Cardiac fibroblast (primary cell): ENCODE data around the gene MFAP5.

Source experiments
- DNase-seq, 2 donors: peaks; one replicate each; pipeline versions ENCODE4 v3.0.0 to v3.0.0-alpha.2; 2010; ENCODE audit warnings: low read depth in 2 of 2
- H3K4me3 ChIP-seq, 2 donors: replicated peaks in 1 of 2; 1 replicate in 1 of 2; 2 replicates in 1 of 2; pipeline ENCODE4 v1.5.1; 2011; ENCODE audit warnings: low read depth in 2 of 2, low read length in 2 of 2, mild to moderate bottlenecking in 2 of 2, moderate library complexity in 1 of 2
- TF ChIP-seq, protein P1 (sequence below): IDR thresholded peaks from one replicate; pipeline ENCODE4 v1.5.1; 2011; ENCODE audit warnings: low read depth, mild to moderate bottlenecking, low read length, inconsistent platforms

The MFAP5 gene

DNA sequence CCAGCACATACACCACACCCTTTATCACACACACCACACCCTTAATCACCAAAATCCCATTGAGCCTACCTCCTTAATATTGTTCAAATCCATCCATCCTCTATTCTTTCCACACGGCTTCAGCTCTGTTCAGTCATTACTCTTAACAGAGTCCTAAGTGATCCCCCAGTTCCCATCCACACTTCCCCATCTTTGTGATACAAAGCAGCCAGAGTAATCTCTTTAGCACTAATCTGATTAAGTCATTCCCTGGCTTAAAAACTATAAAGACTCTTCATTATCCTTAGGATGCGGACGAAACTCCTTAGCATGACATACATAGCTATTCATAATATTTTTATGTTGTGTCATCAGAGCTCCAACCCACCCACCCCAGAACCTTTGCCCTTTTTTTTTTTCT, 14.7 kb upstream of the MFAP5 start:
- no peak for DNase-seq
- H3K4me3 ChIP-seq: no peak overlapping the region
- TF ChIP-seq, protein P1, sequence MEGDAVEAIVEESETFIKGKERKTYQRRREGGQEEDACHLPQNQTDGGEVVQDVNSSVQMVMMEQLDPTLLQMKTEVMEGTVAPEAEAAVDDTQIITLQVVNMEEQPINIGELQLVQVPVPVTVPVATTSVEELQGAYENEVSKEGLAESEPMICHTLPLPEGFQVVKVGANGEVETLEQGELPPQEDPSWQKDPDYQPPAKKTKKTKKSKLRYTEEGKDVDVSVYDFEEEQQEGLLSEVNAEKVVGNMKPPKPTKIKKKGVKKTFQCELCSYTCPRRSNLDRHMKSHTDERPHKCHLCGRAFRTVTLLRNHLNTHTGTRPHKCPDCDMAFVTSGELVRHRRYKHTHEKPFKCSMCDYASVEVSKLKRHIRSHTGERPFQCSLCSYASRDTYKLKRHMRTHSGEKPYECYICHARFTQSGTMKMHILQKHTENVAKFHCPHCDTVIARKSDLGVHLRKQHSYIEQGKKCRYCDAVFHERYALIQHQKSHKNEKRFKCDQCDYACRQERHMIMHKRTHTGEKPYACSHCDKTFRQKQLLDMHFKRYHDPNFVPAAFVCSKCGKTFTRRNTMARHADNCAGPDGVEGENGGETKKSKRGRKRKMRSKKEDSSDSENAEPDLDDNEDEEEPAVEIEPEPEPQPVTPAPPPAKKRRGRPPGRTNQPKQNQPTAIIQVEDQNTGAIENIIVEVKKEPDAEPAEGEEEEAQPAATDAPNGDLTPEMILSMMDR: no peak

GRCh38 chr12:8676651-8677050, 14.0 kb upstream of the MFAP5 start:
- DNase-seq: no peak
- no peak overlapping the region for H3K4me3 ChIP-seq
- TF ChIP-seq, protein P1: no peak

- TF ChIP-seq, protein P1: no peak
- DNase-seq: no peak
- no peak overlapping the region for H3K4me3 ChIP-seq
Observed at GRCh38 chr12:8675591-8676036, 13.0 kb upstream of the MFAP5 start.

DNA sequence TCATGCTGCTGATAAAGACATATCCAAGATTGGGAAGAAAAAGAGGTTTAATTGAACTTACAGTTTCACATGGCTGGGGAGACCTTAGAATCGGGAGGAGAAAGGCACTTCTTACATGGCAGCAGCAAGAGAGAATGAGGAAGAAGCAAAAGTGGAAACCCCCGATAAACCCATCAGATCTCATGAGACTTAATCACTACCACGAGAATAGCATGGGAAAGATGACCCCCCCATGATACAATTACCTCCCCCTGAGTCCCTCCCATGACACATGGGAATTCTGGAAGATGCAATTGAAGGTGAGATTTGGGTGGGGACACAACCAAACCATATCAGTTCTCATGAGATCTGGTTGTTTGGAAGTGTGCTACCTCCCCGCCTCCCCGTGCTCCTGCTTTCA, 9.8 kb upstream of the MFAP5 start:
- TF ChIP-seq, protein P1: no peak
- no peak overlapping the region for H3K4me3 ChIP-seq
- DNase-seq: no peak

- no peak overlapping the region for H3K4me3 ChIP-seq
- TF ChIP-seq, protein P1: no peak
- DNase-seq: no peak
Observed at GRCh38 chr12:8668441-8668840, 5.8 kb upstream of the MFAP5 start.

DNA sequence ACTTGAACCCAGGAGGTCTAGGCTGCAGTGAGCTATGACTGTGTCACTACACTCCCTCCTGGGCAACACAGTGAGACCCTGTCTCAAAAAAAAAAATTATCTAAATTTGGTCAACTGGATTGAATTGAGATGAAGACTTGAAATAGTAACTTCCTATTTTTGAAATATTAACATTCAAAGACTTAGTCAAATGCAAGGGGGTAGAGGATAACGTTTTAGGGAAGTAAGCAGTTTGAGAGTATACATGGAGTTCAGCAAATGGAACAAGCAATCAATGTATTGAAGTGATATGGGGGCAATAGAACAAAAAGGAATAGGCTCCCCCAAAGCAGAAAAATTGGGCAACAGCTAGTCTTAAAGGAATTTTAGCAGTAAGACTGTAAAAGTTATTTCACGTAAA, 4.6 kb upstream of the MFAP5 start:
- H3K4me3 ChIP-seq: no peak overlapping the region
- DNase-seq: no peak
- TF ChIP-seq, protein P1: no peak

DNA sequence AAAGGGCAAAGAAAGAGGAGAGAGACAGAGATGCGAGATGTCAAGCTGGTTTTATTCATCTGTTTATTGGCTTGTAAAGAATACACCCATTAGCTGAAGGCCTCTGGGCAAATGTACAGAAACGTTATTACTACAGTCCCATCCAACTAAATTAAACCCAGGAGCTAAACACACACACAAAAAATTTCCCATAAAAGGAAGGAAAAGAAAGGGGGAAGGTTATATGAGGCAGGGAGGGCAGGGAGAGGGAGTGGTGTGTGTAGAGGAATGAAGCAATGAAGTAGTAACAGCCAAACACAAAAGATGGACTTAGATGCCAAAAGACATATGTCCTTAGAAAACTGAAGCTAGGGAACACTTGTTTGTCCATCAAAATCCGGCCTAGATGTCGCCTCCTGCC, 3.1 kb upstream of the MFAP5 start:
- DNase-seq: no peak
- H3K4me3 ChIP-seq: no peak overlapping the region
- TF ChIP-seq, protein P1: no peak
